Measurements from ENCODE around the gene CNTN2. TPM values are rescaled to one million over a fixed set of nuclear protein-coding genes. Genes with fewer than 3 reads are reported as not detected.

CNTN2 gene
- total and polyA plus RNA-seq, 2 of the 8 experiments (the other 6 are each of a cell fraction or from before 2014, with no cell fraction given), result 1.2 to 3.9 TPM

- Histone ChIP-seq H3K56ac (replicated peaks; ENCODE audit: insufficient read length, low read depth, low read length) (no peak overlapping the region), H3K27ac (ENCODE audit: low read depth, low read length) (no peak overlapping the region), H3K27me3 (replicated peaks in 1 of 4; ENCODE audit: control insufficient read depth in 3 of 4, extremely low read depth in 1 of 4, insufficient read depth in 3 of 4, low read length in 3 of 4) (peaks cover 0 to 25% (median 16%) of the 10 kb centered on the region in 4 experiments; a peak in 5 of 7 replicates), H2AFZ (ENCODE audit: low read length) (no peak overlapping the region), H4K91ac (replicated peaks; ENCODE audit: insufficient read length, low read length) (no peak overlapping the region), H3K4me2 (ENCODE audit: insufficient read depth in 1 of 2, low read depth in 2 of 2, low read length in 2 of 2) (no peak overlapping the region), H2BK15ac (ENCODE audit: low read length) (no peak overlapping the region), H2BK5ac (ENCODE audit: low read depth, low read length) (no peak overlapping the region), H3K23ac (ENCODE audit: insufficient read length) (no peak overlapping the region), H3K4ac (replicated peaks; ENCODE audit: insufficient read length, low read depth, low read length) (no peak overlapping the region), H2AK5ac (ENCODE audit: low read depth, low read length) (no peak overlapping the region), H3K14ac (ENCODE audit: insufficient read length) (no peak overlapping the region), H3K9me3 (ENCODE audit: insufficient read depth in 2 of 2, low read depth in 1 of 2, low read length in 1 of 2) (no peaks in the 10 kb centered on the region), H3K79me2 (ENCODE audit: control insufficient read depth in 1 of 2, insufficient read depth in 2 of 2, low read length in 2 of 2) (no peaks in the 10 kb centered on the region), H3K4me3 (ENCODE audit: extremely low read depth in 1 of 4, insufficient read depth in 2 of 4, low read depth in 3 of 4, low read length in 4 of 4) (no peak overlapping the region), H3K23me2 (ENCODE audit: low read depth, low read length) (peaks cover 3% of the 10 kb centered on the region; the same call in 1 of the 2 replicates), H4K8ac (ENCODE audit: extremely low read depth, insufficient read depth, low read length) (no peak overlapping the region), H2BK20ac (ENCODE audit: low read length) (no peak overlapping the region), H2BK12ac (ENCODE audit: low read depth, low read length) (no peak overlapping the region), H4K20me1 (replicated peaks in 1 of 2; ENCODE audit: control insufficient read depth in 1 of 2, insufficient read depth in 2 of 2, low read length in 2 of 2) (peaks cover 2 to 3% of the 10 kb centered on the region in 2 experiments), H3K9ac (replicated peaks in 1 of 4; ENCODE audit: extremely low read depth in 1 of 4, low read depth in 3 of 4, low read length in 3 of 4) (no peak overlapping the region), H3K36me3 (ENCODE audit: control insufficient read depth in 2 of 4, insufficient read depth in 4 of 4, low read length in 3 of 4) (no peaks in the 10 kb centered on the region), H3K18ac (ENCODE audit: extremely low read depth, low read length) (no peak overlapping the region), H2BK120ac (replicated peaks; ENCODE audit: low read depth, low read length) (no peak overlapping the region), H3K4me1 (replicated peaks in 1 of 4; ENCODE audit: control insufficient read depth in 3 of 4, insufficient read depth in 4 of 4, low read length in 3 of 4) (peaks cover 13 to 27% (median 16%) of the 10 kb centered on the region in 4 experiments), H4K5ac (ENCODE audit: insufficient read length, low read depth, low read length) (no peak overlapping the region), H3K79me1 (ENCODE audit: low read depth, low read length) (no peaks in the 10 kb centered on the region)
- no peak for FAIRE-seq
- 74% methylated on average over 4 of the region's 4 CpGs; no CpG with 5 or more reads in 1 of the 2 experiments for WGBS, 2 experiments (ENCODE audit: extremely low coverage in 1 of 2, insufficient coverage in 1 of 2, insufficient read length in 1 of 2, insufficient replicate concordance in 2 of 2, low coverage in 1 of 2, low lambda C conversion rate in 2 of 2, missing lambda C conversion rate in 1 of 2)
- DNase-seq (ENCODE audit: low read depth in 1 of 2, low spot score in 2 of 2), result no peak
- ChIA-PET POLR2A (ENCODE audit: partially characterized antibody) (interaction anchor here (0.8 kb wide), 1 partner anchor 44 kb away, joined by 3 read pairs; no protein-coding TSS in a partner anchor), CTCF (ENCODE audit: partially characterized antibody) (interaction anchor here (0.7 to 38.9 kb wide), 6 partner anchors 15 to 648 kb away, joined by 3 to 1336 read pairs (median 4); no protein-coding TSS in a partner anchor)
- TF ChIP-seq RFX5 (IDR thresholded peaks at IDR 0.05; ENCODE audit: borderline replicate concordance, low read depth, low read length) (no peak), SIX5 (IDR thresholded peaks at IDR 0.05; ENCODE audit: low read depth, low read length) (no peak), CBX8 (IDR thresholded peaks at IDR 0.05; ENCODE audit: borderline replicate concordance, low read depth, low read length) (no peak), SIN3A (conservative IDR thresholded peaks at IDR 0.05 in 1 of 2, IDR thresholded peaks at IDR 0.05 in 1 of 2; ENCODE audit: low read depth in 1 of 2, low read length in 2 of 2) (no peak), TBP (IDR thresholded peaks at IDR 0.05; ENCODE audit: low read depth, low read length) (no peak), EZH2 (IDR thresholded peaks at IDR 0.05; ENCODE audit: low read depth, low read length, severe bottlenecking) (no peak), YY1 (IDR thresholded peaks at IDR 0.05; ENCODE audit: low read depth, low read length) (no peak), TCF12 (IDR thresholded peaks at IDR 0.05; ENCODE audit: low read depth, low read length) (no peak), CREB1 (IDR thresholded peaks at IDR 0.05) (no peak), CHD2 (IDR thresholded peaks at IDR 0.05; ENCODE audit: low read length) (no peak), SRF (IDR thresholded peaks at IDR 0.05; ENCODE audit: low read depth, low read length) (no peak), TAF7 (optimal IDR thresholded peaks at IDR 0.05; ENCODE audit: borderline replicate concordance, low read depth, low read length) (no peak), SIRT6 (IDR thresholded peaks at IDR 0.05; ENCODE audit: low read length) (no peak), TAF1 (IDR thresholded peaks at IDR 0.05; ENCODE audit: low read depth, low read length) (no peak)
- TF ChIP-seq, protein P1, sequence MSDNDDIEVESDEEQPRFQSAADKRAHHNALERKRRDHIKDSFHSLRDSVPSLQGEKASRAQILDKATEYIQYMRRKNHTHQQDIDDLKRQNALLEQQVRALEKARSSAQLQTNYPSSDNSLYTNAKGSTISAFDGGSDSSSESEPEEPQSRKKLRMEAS (IDR thresholded peaks at IDR 0.05), result no peak
These were observed 3.9 kb downstream of the CNTN2 start for GRCh38 chr1:205046870-205047269.

Data from H1 (cell line).